Effector memory CD8-positive, alpha-beta T cell (primary cell): Measurements from ENCODE around the gene DKKL1.

Experiments
- ATAC-seq: fragments of 150-1000 bp; cut with Tn5 transposase; replicated peaks from 2 replicates; pipeline ENCODE4 v1.10.0; 2021; ENCODE audit warnings: mild to moderate bottlenecking, moderate library complexity
- DNase-seq, 3 experiments: peaks; one replicate each; pipeline ENCODE4 v3.0.0; 2021
- H3K27ac Mint-ChIP-seq, 2 donors: one replicate each; pipeline ENCODE4 v1.8.0; 2022; ENCODE audit warnings: mild to moderate bottlenecking in 2 of 2, mixed read lengths in 2 of 2, moderate library complexity in 2 of 2
- H3K27me3 Mint-ChIP-seq, 2 donors: one replicate each; pipeline ENCODE4 v1.8.0; 2022; ENCODE audit warnings: mixed read lengths in 2 of 2
- H3K36me3 Mint-ChIP-seq: one replicate; pipeline ENCODE4 v1.8.0; 2022; ENCODE audit warnings: mild to moderate bottlenecking, moderate library complexity, mixed read lengths; ENCODE audit not compliant: insufficient read depth
- H3K4me1 Mint-ChIP-seq, 2 donors: one replicate each; pipeline ENCODE4 v1.8.0; 2022; ENCODE audit warnings: low read depth in 2 of 2, mixed read lengths in 2 of 2
- H3K4me3 Mint-ChIP-seq, 2 donors: one replicate each; pipeline ENCODE4 v1.8.0; 2022; ENCODE audit warnings: mild to moderate bottlenecking in 2 of 2, mixed read lengths in 2 of 2, moderate library complexity in 2 of 2
- H3K9me3 Mint-ChIP-seq, 2 donors: one replicate each; pipeline ENCODE4 v1.8.0; 2022; ENCODE audit warnings: mixed read lengths in 2 of 2

Gene DKKL1

GRCh38 chr19:49340865-49341718 is 22.6 kb upstream of the DKKL1 start:
- no peaks in the 10 kb centered on the region for H3K27me3 Mint-ChIP-seq
- H3K36me3 Mint-ChIP-seq, result peaks cover 32% of the 10 kb centered on the region
- peak overlapping the region; percentile 83 to 95 for H3K27ac Mint-ChIP-seq
- DNase-seq (no peak), ATAC-seq (no peak)
- peaks cover 33 to 52% of the 10 kb centered on the region in 2 donors for H3K4me1 Mint-ChIP-seq
- no peaks in the 10 kb centered on the region for H3K9me3 Mint-ChIP-seq
- peak overlapping the region; percentile 42 to 66 for H3K4me3 Mint-ChIP-seq

GRCh38 chr19:49342291-49342721 is 21.4 kb upstream of the DKKL1 start:
- Mint-ChIP-seq H3K9me3 (no peaks in the 10 kb centered on the region), H3K27ac (peak overlapping the region in 1 of 2 donors; percentile 2), H3K4me1 (peaks cover 24 to 41% of the 10 kb centered on the region in 2 donors), H3K27me3 (no peaks in the 10 kb centered on the region), H3K4me3 (no peak overlapping the region), H3K36me3 (peaks cover 24% of the 10 kb centered on the region)
- DNase-seq (no peak), ATAC-seq (no peak)

- peaks cover 20 to 33% of the 10 kb centered on the region in 2 donors for H3K4me1 Mint-ChIP-seq
- no peaks in the 10 kb centered on the region for H3K9me3 Mint-ChIP-seq
- H3K4me3 Mint-ChIP-seq, result no peak overlapping the region
- H3K27ac Mint-ChIP-seq, result peak overlapping the region in 1 of 2 donors; percentile 2
- DNase-seq (no peak), ATAC-seq (no peak)
- no peaks in the 10 kb centered on the region for H3K27me3 Mint-ChIP-seq
- peaks cover 17% of the 10 kb centered on the region for H3K36me3 Mint-ChIP-seq
These were observed 20.6 kb upstream of the DKKL1 start for GRCh38 chr19:49343123-49343522.

GRCh38 chr19:49344505-49345423 is 18.9 kb upstream of the DKKL1 start:
- DNase-seq (no peak), ATAC-seq (peak; percentile 61)
- Mint-ChIP-seq H3K4me1 (peaks cover 14 to 25% of the 10 kb centered on the region in 2 donors), H3K36me3 (peaks cover 9% of the 10 kb centered on the region), H3K27me3 (no peaks in the 10 kb centered on the region), H3K4me3 (peak overlapping the region; percentile 15 to 17), H3K9me3 (no peaks in the 10 kb centered on the region), H3K27ac (peak overlapping the region; percentile 55 to 69)

GRCh38 chr19:49347191-49347590 is 16.5 kb upstream of the DKKL1 start:
- Mint-ChIP-seq H3K4me1 (peaks cover 8 to 16% of the 10 kb centered on the region in 2 donors), H3K36me3 (peaks cover 2% of the 10 kb centered on the region)
- ATAC-seq, result no peak

GRCh38 chr19:49347835-49348234 is 15.8 kb upstream of the DKKL1 start:
- peaks cover 2% of the 10 kb centered on the region for H3K36me3 Mint-ChIP-seq
- DNase-seq (no peak), ATAC-seq (no peak)
- no peak overlapping the region for H3K27ac Mint-ChIP-seq
- no peak overlapping the region for H3K4me3 Mint-ChIP-seq
- H3K9me3 Mint-ChIP-seq, result no peaks in the 10 kb centered on the region
- H3K4me1 Mint-ChIP-seq, result peaks cover 8 to 13% of the 10 kb centered on the region in 2 donors
- peaks cover 5 to 14% of the 10 kb centered on the region in 2 donors for H3K27me3 Mint-ChIP-seq

More at GRCh38 chr19:49347191-49347590, 16.5 kb upstream of the DKKL1 start:
- Mint-ChIP-seq H3K4me3 (no peak overlapping the region), H3K27me3 (peaks cover 5 to 10% of the 10 kb centered on the region in 2 donors), H3K9me3 (no peaks in the 10 kb centered on the region), H3K27ac (no peak overlapping the region)
- DNase-seq, result no peak

GRCh38 chr19:49348305-49349189 is 15.1 kb upstream of the DKKL1 start:
- Mint-ChIP-seq H3K4me1 (peaks cover 8 to 13% of the 10 kb centered on the region in 2 donors), H3K4me3 (no peak overlapping the region), H3K36me3 (peaks cover 2% of the 10 kb centered on the region), H3K9me3 (no peaks in the 10 kb centered on the region), H3K27me3 (peaks cover 9 to 21% of the 10 kb centered on the region in 2 donors), H3K27ac (no peak overlapping the region)
- ATAC-seq (no peak), DNase-seq (no peak)

GRCh38 chr19:49349567-49349966 is 14.1 kb upstream of the DKKL1 start:
- no peaks in the 10 kb centered on the region for H3K36me3 Mint-ChIP-seq
- ATAC-seq (no peak), DNase-seq (no peak)
- peaks cover 7 to 12% of the 10 kb centered on the region in 2 donors for H3K4me1 Mint-ChIP-seq
- H3K27ac Mint-ChIP-seq, result no peak overlapping the region
- H3K27me3 Mint-ChIP-seq, result peaks cover 19 to 26% of the 10 kb centered on the region in 2 donors
- H3K4me3 Mint-ChIP-seq, result no peak overlapping the region
- H3K9me3 Mint-ChIP-seq, result no peaks in the 10 kb centered on the region

- H3K27me3 Mint-ChIP-seq, result peaks cover 48 to 53% of the 10 kb centered on the region in 2 donors
- H3K4me1 Mint-ChIP-seq, result peaks cover 9 to 16% of the 10 kb centered on the region in 2 donors
- no peaks in the 10 kb centered on the region for H3K36me3 Mint-ChIP-seq
- ATAC-seq (no peak), DNase-seq (no peak)
- H3K9me3 Mint-ChIP-seq, result no peaks in the 10 kb centered on the region
- no peak overlapping the region for H3K27ac Mint-ChIP-seq
- H3K4me3 Mint-ChIP-seq, result no peak overlapping the region
These were observed 7.7 kb upstream of the DKKL1 start for GRCh38 chr19:49355909-49356353.

- DNase-seq, result no peak
- Mint-ChIP-seq H3K9me3 (no peaks in the 10 kb centered on the region), H3K36me3 (no peaks in the 10 kb centered on the region), H3K27me3 (peaks cover 48 to 49% of the 10 kb centered on the region in 2 donors), H3K4me3 (no peak overlapping the region), H3K4me1 (peaks cover 11 to 20% of the 10 kb centered on the region in 2 donors), H3K27ac (no peak overlapping the region)
- ATAC-seq, result no peak
These were observed 7.3 kb upstream of the DKKL1 start for GRCh38 chr19:49356382-49356781.

GRCh38 chr19:49357186-49357585 is 6.5 kb upstream of the DKKL1 start:
- no peaks in the 10 kb centered on the region for H3K9me3 Mint-ChIP-seq
- no peaks in the 10 kb centered on the region for H3K36me3 Mint-ChIP-seq
- peaks cover 43 to 48% of the 10 kb centered on the region in 2 donors for H3K27me3 Mint-ChIP-seq
- no peak for DNase-seq
- peaks cover 18 to 20% of the 10 kb centered on the region in 2 donors for H3K4me1 Mint-ChIP-seq
- no peak overlapping the region for H3K4me3 Mint-ChIP-seq
- H3K27ac Mint-ChIP-seq, result no peak overlapping the region
- ATAC-seq, result no peak

GRCh38 chr19:49359851-49360820 is 3.5 kb upstream of the DKKL1 start:
- Mint-ChIP-seq H3K27me3 (peaks cover 25 to 31% of the 10 kb centered on the region in 2 donors), H3K27ac (peak overlapping the region; percentile 22 to 31), H3K9me3 (no peaks in the 10 kb centered on the region), H3K36me3 (no peaks in the 10 kb centered on the region), H3K4me1 (peaks cover 17 to 18% of the 10 kb centered on the region in 2 donors), H3K4me3 (no peak overlapping the region)
- no peak for DNase-seq
- no peak for ATAC-seq
